ENCODE results near the gene ZNF526. TPM values are rescaled to one million over a fixed set of nuclear protein-coding genes. Genes with fewer than 3 reads are reported as not detected.

Gene ZNF526
- total and polyA plus RNA-seq, 3 donors from 2014 or later, result 10.1 to 12.2 (median 10.1) TPM

DNA sequence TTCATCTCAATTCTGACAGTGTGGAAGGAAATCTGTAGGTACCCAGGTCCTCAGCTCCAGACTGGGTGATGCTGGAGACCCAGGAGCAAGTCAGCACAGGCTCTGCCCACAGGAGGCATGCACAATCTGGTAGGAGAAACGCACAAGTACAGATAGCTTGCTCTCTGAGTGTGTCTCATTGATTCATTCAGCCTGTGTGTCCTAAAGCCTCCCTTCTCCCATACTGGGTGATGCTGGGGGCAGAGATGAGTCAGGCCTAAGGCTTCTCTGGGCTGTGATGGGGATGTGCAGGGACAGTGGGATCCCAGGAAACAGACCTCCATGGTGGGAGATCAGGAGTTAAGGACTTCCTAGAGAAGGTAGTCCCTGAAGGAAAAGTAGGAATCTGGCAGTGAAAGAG lies 6.8 kb downstream of the ZNF526 start:
- DNase-seq, result no peak
- Histone ChIP-seq H3K27me3 (no peaks in the 10 kb centered on the region), H3K4me3 (no peak overlapping the region), H3K4me1 (no peaks in the 10 kb centered on the region), H3K36me3 (ENCODE audit: low read depth, missing control alignments) (no peaks in the 10 kb centered on the region), H3K27ac (no peak overlapping the region), H3K9me3 (no peaks in the 10 kb centered on the region)
- 88 to 100% methylated on average over 1 of the region's 1 CpG for WGBS, 2 donors
- TF ChIP-seq, protein P1, sequence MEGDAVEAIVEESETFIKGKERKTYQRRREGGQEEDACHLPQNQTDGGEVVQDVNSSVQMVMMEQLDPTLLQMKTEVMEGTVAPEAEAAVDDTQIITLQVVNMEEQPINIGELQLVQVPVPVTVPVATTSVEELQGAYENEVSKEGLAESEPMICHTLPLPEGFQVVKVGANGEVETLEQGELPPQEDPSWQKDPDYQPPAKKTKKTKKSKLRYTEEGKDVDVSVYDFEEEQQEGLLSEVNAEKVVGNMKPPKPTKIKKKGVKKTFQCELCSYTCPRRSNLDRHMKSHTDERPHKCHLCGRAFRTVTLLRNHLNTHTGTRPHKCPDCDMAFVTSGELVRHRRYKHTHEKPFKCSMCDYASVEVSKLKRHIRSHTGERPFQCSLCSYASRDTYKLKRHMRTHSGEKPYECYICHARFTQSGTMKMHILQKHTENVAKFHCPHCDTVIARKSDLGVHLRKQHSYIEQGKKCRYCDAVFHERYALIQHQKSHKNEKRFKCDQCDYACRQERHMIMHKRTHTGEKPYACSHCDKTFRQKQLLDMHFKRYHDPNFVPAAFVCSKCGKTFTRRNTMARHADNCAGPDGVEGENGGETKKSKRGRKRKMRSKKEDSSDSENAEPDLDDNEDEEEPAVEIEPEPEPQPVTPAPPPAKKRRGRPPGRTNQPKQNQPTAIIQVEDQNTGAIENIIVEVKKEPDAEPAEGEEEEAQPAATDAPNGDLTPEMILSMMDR (IDR thresholded peaks at IDR 0.05), result no peak
- TF ChIP-seq POLR2A (IDR thresholded peaks at IDR 0.05), result no peak
- intact Hi-C loops (cut with DNase I; ENCODE audit: low total_unique reads), result no loop called here

DNA sequence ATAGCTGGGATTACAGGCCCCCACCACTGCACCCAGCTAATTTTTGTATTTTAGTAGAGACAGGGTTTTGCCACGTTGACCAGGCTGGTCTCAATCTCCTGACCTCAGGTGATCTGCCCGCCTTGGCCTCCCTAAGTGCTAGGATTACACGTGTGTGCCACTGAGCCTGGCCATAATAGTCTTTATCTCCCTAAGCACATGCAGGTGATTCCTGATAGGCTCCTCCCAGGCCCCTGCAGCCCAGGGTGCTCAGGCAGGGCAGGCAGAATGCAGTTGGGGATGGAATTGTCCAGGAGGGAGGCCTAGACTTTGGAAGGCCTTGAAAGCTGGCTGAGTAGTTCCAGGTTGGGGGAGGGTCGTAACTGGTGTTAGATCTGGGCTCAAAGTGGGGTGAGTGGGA lies 8.5 kb downstream of the ZNF526 start:
- Histone ChIP-seq H3K9me3 (no peaks in the 10 kb centered on the region), H3K4me1 (peaks cover 1% of the 10 kb centered on the region), H3K4me3 (no peak overlapping the region), H3K27me3 (no peaks in the 10 kb centered on the region), H3K27ac (no peak overlapping the region), H3K36me3 (ENCODE audit: low read depth, missing control alignments) (no peaks in the 10 kb centered on the region)
- DNase-seq, result no peak
- no peak for TF ChIP-seq POLR2A (IDR thresholded peaks at IDR 0.05)
- TF ChIP-seq, protein P1 (IDR thresholded peaks at IDR 0.05), result no peak
- 74 to 78% methylated on average over 4 of the region's 4 CpGs for WGBS, 2 donors
- intact Hi-C loops (cut with DNase I; ENCODE audit: low total_unique reads), result no loop called here

DNA sequence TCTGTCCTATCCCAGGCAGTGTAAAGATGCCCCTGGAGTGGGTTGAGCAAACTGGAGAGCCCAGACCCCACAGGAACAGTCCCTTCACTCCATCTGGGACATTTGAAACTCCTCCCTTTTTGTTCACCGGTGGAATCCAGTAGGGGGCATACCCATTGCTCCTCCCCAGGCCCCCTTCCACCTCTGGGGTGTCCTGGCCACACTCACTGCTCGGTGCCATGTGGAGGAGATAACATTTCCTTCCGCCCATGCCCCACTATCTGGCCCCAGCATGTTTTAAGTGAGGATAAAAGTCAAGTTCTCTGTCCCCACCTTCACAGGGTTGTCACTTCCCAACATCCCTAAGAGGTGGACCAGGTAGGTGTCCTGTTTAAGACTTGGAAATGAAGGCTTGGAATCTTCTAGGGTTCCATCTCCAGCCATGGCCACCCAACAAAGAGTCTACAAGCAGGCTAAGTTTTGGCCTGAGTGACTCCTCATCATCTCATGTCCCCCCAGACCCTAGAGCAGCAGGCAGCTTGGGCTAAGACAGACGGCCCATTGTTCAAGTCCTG lies 9.3 kb downstream of the ZNF526 start:
- 70 to 74% methylated on average over 4 of the region's 4 CpGs for WGBS, 2 donors
- TF ChIP-seq, protein P1 (IDR thresholded peaks at IDR 0.05), result no peak
- no peak for TF ChIP-seq POLR2A (IDR thresholded peaks at IDR 0.05)
- no peak for DNase-seq
- H3K4me1 ChIP-seq, result peaks cover 4% of the 10 kb centered on the region
- H3K27me3 ChIP-seq, result no peaks in the 10 kb centered on the region
- H3K4me3 ChIP-seq, result no peak overlapping the region
- H3K27ac ChIP-seq, result no peak overlapping the region
- no peaks in the 10 kb centered on the region for H3K36me3 ChIP-seq (ENCODE audit: low read depth, missing control alignments)
- intact Hi-C loops (cut with DNase I; ENCODE audit: low total_unique reads), result no loop called here
- H3K9me3 ChIP-seq, result no peaks in the 10 kb centered on the region

DNA sequence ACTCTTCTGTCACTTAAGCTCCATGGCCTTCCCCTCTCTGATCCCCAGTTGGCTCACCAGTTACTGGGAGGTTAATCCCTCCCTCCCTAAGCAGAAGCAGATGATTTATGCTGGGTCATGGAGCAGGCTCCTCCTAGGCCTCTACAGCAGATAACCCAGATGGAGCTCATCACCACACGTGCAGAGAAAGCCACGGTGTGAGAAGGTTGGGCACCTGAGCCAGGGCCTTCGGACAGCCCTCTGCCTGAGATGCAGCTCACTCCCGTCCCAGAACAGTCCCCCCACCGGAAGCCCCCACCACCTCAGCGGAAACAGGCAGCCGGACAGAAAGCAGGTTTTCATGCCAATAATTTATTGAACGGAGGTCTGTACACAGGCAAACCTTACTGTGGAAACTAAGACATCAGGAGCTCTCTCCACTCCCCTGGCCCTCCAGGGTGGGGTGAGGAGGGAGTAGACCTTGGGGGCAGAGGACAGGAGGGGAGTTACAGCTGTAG lies 9.8 kb downstream of the ZNF526 start:
- 50 to 55% methylated on average over 6 to 8 of the region's 8 CpGs for WGBS, 2 donors
- Histone ChIP-seq H3K4me3 (no peak overlapping the region), H3K27ac (no peak overlapping the region), H3K27me3 (no peaks in the 10 kb centered on the region), H3K4me1 (peaks cover 4% of the 10 kb centered on the region), H3K9me3 (no peaks in the 10 kb centered on the region), H3K36me3 (ENCODE audit: low read depth, missing control alignments) (no peaks in the 10 kb centered on the region)
- intact Hi-C loops (cut with DNase I; ENCODE audit: low total_unique reads), result no loop called here
- no peak for DNase-seq
- TF ChIP-seq, protein P1 (IDR thresholded peaks at IDR 0.05), result no peak
- no peak for TF ChIP-seq POLR2A (IDR thresholded peaks at IDR 0.05)

DNA sequence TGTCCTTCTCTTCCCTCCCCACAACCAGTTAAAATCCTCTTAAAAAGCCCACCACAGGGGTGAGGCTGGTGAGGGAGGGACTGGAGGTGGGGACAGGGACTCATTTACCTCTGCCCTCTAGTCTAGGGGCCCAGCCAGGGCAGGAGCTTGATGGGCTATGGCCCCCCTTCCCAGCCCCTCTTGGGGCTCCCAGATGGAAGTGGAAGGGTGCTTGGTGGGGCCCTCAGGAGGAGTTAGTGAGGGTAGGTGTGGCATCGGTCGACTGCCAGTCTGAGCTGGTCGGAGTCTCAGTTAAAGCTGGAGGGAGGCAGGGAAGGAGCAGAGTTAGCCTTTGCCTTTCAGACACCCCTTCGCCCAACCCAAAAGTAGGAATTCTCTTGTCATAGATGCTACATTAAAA lies 10.5 kb downstream of the ZNF526 start:
- no peaks in the 10 kb centered on the region for H3K36me3 ChIP-seq (ENCODE audit: low read depth, missing control alignments)
- 68 to 78% methylated on average over 4 of the region's 4 CpGs for WGBS, 2 donors
- TF ChIP-seq POLR2A (IDR thresholded peaks at IDR 0.05), result no peak
- TF ChIP-seq, protein P1 (IDR thresholded peaks at IDR 0.05), result no peak
- H3K9me3 ChIP-seq, result no peaks in the 10 kb centered on the region
- H3K4me1 ChIP-seq, result peaks cover 4% of the 10 kb centered on the region
- H3K27me3 ChIP-seq, result no peaks in the 10 kb centered on the region
- no peak overlapping the region for H3K4me3 ChIP-seq
- no peak for DNase-seq
- intact Hi-C loops (cut with DNase I; ENCODE audit: low total_unique reads), result no loop called here
- H3K27ac ChIP-seq, result no peak overlapping the region
